GM12891 (cell line): ENCODE data around the gene PCID2.
"Not testable (repeated sequence)": the region's sequence is repeated elsewhere in the genome, so short reads cannot be mapped to it uniquely, and the experiment has no call there.

Experiments used
- DNase-seq: peaks from one replicate; pipeline ENCODE4 v3.0.0; 2011; ENCODE audit warnings: low spot score; ENCODE audit not compliant: insufficient read length
- FAIRE-seq: peaks from 2 replicates; lab custom pipeline; 2011; peaks lifted over from hg19 to GRCh38; lab: Jason Lieb, UNC
- PAX5 ChIP-seq: IDR thresholded peaks from 2 replicates; pipeline ENCODE4 v1.6.1; 2011; ENCODE audit warnings: low read length, moderate library complexity, mild to moderate bottlenecking; ENCODE audit not compliant: insufficient read depth, severe bottlenecking
- POLR2A ChIP-seq: IDR thresholded peaks from 2 replicates; pipeline ENCODE4 v1.6.1; 2011; ENCODE audit warnings: low read depth, low read length, control low read depth
- POLR2AphosphoS5 ChIP-seq: IDR thresholded peaks from 2 replicates; pipeline ENCODE4 v1.6.1; 2011; ENCODE audit warnings: low read depth, low read length, control low read depth
- POU2F2 ChIP-seq: IDR thresholded peaks from 2 replicates; pipeline ENCODE4 v1.6.1; 2011; ENCODE audit warnings: low read depth, mild to moderate bottlenecking, control low read depth, low read length, moderate library complexity
- SPI1 ChIP-seq: IDR thresholded peaks from 2 replicates; pipeline ENCODE4 v1.6.1; 2011; ENCODE audit warnings: low read depth, low read length, control low read depth
- TAF1 ChIP-seq: IDR thresholded peaks from 2 replicates; pipeline ENCODE4 v1.6.1; 2011; ENCODE audit warnings: low read depth, low read length, control low read depth

PCID2 gene

GRCh38 chr13:113169277-113170272 lies 38.9 kb downstream of the PCID2 start:
- DNase-seq (no peak), FAIRE-seq (peak; percentile 48)
- TF ChIP-seq SPI1 (0 out of 2 replicates have a peak, but pooled peaks have one; percentile 10), TAF1 (no peak), POU2F2 (no peak)

- no peak for DNase-seq
- no peak for FAIRE-seq
- TF ChIP-seq POLR2AphosphoS5 (no peak), POU2F2 (no peak), POLR2A (no peak), TAF1 (no peak), PAX5 (no peak), SPI1 (no peak)
Observed at GRCh38 chr13:113168211-113168610, 40.3 kb downstream of the PCID2 start.

GRCh38 chr13:113167575-113167974 lies 40.9 kb downstream of the PCID2 start:
- FAIRE-seq: no peak
- no peak for TF ChIP-seq TAF1
- no peak for TF ChIP-seq PAX5
- no peak for TF ChIP-seq SPI1
- TF ChIP-seq POU2F2: no peak
- TF ChIP-seq POLR2AphosphoS5: no peak
- TF ChIP-seq POLR2A: no peak
- DNase-seq: no peak

GRCh38 chr13:113167155-113167554 lies 41.3 kb downstream of the PCID2 start:
- FAIRE-seq: no peak
- no peak for DNase-seq
- TF ChIP-seq POLR2A (no peak), POU2F2 (no peak), PAX5 (no peak), TAF1 (no peak), SPI1 (no peak), POLR2AphosphoS5 (no peak)

GRCh38 chr13:113166681-113167080 lies 41.8 kb downstream of the PCID2 start:
- no peak for DNase-seq
- TF ChIP-seq SPI1 (no peak), POLR2A (no peak), PAX5 (no peak), TAF1 (no peak), POLR2AphosphoS5 (no peak), POU2F2 (no peak)
- no peak for FAIRE-seq

- FAIRE-seq (no peak), DNase-seq (no peak)
- TF ChIP-seq PAX5: no peak
- TF ChIP-seq POLR2A: no peak
- no peak for TF ChIP-seq POU2F2
- no peak for TF ChIP-seq TAF1
- no peak for TF ChIP-seq POLR2AphosphoS5
- TF ChIP-seq SPI1: no peak
Observed at GRCh38 chr13:113166266-113166665, 42.2 kb downstream of the PCID2 start.

GRCh38 chr13:113164492-113164891 lies 44.0 kb downstream of the PCID2 start:
- no peak for FAIRE-seq
- TF ChIP-seq PAX5: no peak
- no peak for TF ChIP-seq TAF1
- no peak for TF ChIP-seq POU2F2
- no peak for TF ChIP-seq POLR2A
- TF ChIP-seq POLR2AphosphoS5: no peak
- TF ChIP-seq SPI1: no peak
- DNase-seq: no peak

GRCh38 chr13:113162783-113163685 lies 45.4 kb downstream of the PCID2 start:
- no peak for TF ChIP-seq TAF1
- TF ChIP-seq POU2F2: no peak
- TF ChIP-seq SPI1: no peak
- TF ChIP-seq POLR2A: no peak
- no peak for TF ChIP-seq PAX5
- TF ChIP-seq POLR2AphosphoS5: no peak
- no peak for DNase-seq
- no peak for FAIRE-seq

- not testable (repeated sequence) for FAIRE-seq
Observed at GRCh38 chr13:113161975-113162374, 46.5 kb downstream of the PCID2 start.

GRCh38 chr13:113161433-113161832 lies 47.0 kb downstream of the PCID2 start:
- no peak for FAIRE-seq
- TF ChIP-seq TAF1: no peak
- TF ChIP-seq POLR2AphosphoS5: no peak
- TF ChIP-seq POLR2A: no peak
- TF ChIP-seq SPI1: no peak
- TF ChIP-seq POU2F2: no peak
- TF ChIP-seq PAX5: no peak
- no peak for DNase-seq

More at GRCh38 chr13:113161975-113162374, 46.5 kb downstream of the PCID2 start:
- not testable (repeated sequence) for DNase-seq
